Measurements from ENCODE around the gene CAMTA1. TPM values are rescaled to one million over a fixed set of nuclear protein-coding genes. Genes with fewer than 3 reads are reported as not detected.
A peak's percentile ranks its signal among the peaks of the same experiment; 100 is the strongest.

The CAMTA1 gene
- total and polyA plus RNA-seq, 9 of the 15 experiments (the other 6 are each of a cell fraction or from before 2014, with no cell fraction given): 43.9 to 161 (median 65.9) TPM

DNA sequence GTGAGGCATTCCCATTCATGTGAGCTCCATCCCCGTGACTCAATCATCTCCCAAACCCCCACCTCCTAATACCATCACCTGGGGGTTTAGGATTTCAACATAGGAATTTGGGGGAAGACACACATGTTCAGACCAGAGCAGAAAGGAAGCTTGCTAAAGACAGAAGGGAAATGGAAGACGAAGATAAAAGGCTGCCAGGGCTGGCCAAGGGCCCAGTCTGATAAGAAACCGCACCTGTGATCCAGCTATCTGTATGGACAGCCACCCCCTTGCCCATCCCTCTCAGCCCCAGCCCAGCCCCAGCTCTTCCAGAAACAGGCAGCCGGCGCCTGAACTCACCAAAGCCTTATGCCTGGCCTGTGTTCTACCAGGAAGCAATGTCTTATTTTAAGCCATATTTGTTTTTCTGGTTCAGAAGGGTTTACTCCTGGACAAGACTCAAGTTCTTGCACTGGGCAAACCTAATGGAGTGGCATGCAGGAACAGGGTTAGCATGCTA, 787.4 kb downstream of the CAMTA1 start (continued):
- TF ChIP-seq MXI1 (IDR thresholded peaks at IDR 0.05; ENCODE audit: low read depth, low read length) (no peak), ZNF551 (CRISPR knock-in tag; IDR thresholded peaks at IDR 0.05) (no peak), CBFA2T3 (IDR thresholded peaks at IDR 0.05) (peak; percentile 76), KLF16 (IDR thresholded peaks at IDR 0.05) (peak; percentile 72), SMARCC2 (IDR thresholded peaks at IDR 0.05; ENCODE audit: low read depth) (no peak), NFIC (IDR thresholded peaks at IDR 0.05) (peak; percentile 34; the same call in 1 of the 2 replicates)
- TF ChIP-seq, protein P1, sequence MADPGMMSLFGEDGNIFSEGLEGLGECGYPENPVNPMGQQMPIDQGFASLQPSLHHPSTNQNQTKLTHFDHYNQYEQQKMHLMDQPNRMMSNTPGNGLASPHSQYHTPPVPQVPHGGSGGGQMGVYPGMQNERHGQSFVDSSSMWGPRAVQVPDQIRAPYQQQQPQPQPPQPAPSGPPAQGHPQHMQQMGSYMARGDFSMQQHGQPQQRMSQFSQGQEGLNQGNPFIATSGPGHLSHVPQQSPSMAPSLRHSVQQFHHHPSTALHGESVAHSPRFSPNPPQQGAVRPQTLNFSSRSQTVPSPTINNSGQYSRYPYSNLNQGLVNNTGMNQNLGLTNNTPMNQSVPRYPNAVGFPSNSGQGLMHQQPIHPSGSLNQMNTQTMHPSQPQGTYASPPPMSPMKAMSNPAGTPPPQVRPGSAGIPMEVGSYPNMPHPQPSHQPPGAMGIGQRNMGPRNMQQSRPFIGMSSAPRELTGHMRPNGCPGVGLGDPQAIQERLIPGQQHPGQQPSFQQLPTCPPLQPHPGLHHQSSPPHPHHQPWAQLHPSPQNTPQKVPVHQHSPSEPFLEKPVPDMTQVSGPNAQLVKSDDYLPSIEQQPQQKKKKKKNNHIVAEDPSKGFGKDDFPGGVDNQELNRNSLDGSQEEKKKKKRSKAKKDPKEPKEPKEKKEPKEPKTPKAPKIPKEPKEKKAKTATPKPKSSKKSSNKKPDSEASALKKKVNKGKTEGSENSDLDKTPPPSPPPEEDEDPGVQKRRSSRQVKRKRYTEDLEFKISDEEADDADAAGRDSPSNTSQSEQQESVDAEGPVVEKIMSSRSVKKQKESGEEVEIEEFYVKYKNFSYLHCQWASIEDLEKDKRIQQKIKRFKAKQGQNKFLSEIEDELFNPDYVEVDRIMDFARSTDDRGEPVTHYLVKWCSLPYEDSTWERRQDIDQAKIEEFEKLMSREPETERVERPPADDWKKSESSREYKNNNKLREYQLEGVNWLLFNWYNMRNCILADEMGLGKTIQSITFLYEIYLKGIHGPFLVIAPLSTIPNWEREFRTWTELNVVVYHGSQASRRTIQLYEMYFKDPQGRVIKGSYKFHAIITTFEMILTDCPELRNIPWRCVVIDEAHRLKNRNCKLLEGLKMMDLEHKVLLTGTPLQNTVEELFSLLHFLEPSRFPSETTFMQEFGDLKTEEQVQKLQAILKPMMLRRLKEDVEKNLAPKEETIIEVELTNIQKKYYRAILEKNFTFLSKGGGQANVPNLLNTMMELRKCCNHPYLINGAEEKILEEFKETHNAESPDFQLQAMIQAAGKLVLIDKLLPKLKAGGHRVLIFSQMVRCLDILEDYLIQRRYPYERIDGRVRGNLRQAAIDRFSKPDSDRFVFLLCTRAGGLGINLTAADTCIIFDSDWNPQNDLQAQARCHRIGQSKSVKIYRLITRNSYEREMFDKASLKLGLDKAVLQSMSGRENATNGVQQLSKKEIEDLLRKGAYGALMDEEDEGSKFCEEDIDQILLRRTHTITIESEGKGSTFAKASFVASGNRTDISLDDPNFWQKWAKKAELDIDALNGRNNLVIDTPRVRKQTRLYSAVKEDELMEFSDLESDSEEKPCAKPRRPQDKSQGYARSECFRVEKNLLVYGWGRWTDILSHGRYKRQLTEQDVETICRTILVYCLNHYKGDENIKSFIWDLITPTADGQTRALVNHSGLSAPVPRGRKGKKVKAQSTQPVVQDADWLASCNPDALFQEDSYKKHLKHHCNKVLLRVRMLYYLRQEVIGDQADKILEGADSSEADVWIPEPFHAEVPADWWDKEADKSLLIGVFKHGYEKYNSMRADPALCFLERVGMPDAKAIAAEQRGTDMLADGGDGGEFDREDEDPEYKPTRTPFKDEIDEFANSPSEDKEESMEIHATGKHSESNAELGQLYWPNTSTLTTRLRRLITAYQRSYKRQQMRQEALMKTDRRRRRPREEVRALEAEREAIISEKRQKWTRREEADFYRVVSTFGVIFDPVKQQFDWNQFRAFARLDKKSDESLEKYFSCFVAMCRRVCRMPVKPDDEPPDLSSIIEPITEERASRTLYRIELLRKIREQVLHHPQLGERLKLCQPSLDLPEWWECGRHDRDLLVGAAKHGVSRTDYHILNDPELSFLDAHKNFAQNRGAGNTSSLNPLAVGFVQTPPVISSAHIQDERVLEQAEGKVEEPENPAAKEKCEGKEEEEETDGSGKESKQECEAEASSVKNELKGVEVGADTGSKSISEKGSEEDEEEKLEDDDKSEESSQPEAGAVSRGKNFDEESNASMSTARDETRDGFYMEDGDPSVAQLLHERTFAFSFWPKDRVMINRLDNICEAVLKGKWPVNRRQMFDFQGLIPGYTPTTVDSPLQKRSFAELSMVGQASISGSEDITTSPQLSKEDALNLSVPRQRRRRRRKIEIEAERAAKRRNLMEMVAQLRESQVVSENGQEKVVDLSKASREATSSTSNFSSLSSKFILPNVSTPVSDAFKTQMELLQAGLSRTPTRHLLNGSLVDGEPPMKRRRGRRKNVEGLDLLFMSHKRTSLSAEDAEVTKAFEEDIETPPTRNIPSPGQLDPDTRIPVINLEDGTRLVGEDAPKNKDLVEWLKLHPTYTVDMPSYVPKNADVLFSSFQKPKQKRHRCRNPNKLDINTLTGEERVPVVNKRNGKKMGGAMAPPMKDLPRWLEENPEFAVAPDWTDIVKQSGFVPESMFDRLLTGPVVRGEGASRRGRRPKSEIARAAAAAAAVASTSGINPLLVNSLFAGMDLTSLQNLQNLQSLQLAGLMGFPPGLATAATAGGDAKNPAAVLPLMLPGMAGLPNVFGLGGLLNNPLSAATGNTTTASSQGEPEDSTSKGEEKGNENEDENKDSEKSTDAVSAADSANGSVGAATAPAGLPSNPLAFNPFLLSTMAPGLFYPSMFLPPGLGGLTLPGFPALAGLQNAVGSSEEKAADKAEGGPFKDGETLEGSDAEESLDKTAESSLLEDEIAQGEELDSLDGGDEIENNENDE (IDR thresholded peaks at IDR 0.05; ENCODE audit: low read depth, low read length): no peak
- TF ChIP-seq, protein P2, sequence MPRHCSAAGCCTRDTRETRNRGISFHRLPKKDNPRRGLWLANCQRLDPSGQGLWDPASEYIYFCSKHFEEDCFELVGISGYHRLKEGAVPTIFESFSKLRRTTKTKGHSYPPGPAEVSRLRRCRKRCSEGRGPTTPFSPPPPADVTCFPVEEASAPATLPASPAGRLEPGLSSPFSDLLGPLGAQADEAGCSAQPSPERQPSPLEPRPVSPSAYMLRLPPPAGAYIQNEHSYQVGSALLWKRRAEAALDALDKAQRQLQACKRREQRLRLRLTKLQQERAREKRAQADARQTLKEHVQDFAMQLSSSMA (CRISPR knock-in tag; IDR thresholded peaks at IDR 0.05): no peak
- TF ChIP-seq, protein P3, sequence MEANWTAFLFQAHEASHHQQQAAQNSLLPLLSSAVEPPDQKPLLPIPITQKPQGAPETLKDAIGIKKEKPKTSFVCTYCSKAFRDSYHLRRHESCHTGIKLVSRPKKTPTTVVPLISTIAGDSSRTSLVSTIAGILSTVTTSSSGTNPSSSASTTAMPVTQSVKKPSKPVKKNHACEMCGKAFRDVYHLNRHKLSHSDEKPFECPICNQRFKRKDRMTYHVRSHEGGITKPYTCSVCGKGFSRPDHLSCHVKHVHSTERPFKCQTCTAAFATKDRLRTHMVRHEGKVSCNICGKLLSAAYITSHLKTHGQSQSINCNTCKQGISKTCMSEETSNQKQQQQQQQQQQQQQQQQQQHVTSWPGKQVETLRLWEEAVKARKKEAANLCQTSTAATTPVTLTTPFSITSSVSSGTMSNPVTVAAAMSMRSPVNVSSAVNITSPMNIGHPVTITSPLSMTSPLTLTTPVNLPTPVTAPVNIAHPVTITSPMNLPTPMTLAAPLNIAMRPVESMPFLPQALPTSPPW (CRISPR knock-in tag; IDR thresholded peaks at IDR 0.05): peak; percentile 72
- TF ChIP-seq, protein P4, sequence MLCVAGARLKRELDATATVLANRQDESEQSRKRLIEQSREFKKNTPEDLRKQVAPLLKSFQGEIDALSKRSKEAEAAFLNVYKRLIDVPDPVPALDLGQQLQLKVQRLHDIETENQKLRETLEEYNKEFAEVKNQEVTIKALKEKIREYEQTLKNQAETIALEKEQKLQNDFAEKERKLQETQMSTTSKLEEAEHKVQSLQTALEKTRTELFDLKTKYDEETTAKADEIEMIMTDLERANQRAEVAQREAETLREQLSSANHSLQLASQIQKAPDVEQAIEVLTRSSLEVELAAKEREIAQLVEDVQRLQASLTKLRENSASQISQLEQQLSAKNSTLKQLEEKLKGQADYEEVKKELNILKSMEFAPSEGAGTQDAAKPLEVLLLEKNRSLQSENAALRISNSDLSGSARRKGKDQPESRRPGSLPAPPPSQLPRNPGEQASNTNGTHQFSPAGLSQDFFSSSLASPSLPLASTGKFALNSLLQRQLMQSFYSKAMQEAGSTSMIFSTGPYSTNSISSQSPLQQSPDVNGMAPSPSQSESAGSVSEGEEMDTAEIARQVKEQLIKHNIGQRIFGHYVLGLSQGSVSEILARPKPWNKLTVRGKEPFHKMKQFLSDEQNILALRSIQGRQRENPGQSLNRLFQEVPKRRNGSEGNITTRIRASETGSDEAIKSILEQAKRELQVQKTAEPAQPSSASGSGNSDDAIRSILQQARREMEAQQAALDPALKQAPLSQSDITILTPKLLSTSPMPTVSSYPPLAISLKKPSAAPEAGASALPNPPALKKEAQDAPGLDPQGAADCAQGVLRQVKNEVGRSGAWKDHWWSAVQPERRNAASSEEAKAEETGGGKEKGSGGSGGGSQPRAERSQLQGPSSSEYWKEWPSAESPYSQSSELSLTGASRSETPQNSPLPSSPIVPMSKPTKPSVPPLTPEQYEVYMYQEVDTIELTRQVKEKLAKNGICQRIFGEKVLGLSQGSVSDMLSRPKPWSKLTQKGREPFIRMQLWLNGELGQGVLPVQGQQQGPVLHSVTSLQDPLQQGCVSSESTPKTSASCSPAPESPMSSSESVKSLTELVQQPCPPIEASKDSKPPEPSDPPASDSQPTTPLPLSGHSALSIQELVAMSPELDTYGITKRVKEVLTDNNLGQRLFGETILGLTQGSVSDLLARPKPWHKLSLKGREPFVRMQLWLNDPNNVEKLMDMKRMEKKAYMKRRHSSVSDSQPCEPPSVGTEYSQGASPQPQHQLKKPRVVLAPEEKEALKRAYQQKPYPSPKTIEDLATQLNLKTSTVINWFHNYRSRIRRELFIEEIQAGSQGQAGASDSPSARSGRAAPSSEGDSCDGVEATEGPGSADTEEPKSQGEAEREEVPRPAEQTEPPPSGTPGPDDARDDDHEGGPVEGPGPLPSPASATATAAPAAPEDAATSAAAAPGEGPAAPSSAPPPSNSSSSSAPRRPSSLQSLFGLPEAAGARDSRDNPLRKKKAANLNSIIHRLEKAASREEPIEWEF (CRISPR knock-in tag; IDR thresholded peaks at IDR 0.05): no peak
